Stimulated activated naive CD4-positive, alpha-beta T cell (primary cell): ENCODE results near the gene IL1F10.

ENCODE experiments used
- DNase-seq, 6 experiments: peaks; one replicate each; lab custom pipeline; 2025; lab: John Stamatoyannopoulos, UW

The IL1F10 gene

DNA sequence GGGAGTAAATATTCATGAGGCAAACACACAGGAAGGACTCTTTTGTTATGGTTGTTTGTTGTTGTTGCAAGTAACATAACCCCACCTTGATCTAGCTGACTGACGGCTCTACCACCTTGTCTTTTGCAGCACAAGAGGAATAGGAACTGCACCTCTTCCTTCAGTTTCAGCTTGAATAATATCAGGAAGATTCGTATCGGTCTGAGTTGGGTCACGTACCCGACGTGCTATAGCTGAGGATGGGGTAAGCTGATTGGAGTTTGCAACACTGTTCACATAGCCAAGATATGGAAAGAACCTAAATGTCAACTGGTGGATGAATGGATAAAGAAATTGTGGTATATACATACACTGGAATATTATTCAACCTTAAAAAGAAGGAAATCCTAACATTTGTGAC is 45.1 kb downstream of the IL1F10 start:
- no peak for DNase-seq

DNA sequence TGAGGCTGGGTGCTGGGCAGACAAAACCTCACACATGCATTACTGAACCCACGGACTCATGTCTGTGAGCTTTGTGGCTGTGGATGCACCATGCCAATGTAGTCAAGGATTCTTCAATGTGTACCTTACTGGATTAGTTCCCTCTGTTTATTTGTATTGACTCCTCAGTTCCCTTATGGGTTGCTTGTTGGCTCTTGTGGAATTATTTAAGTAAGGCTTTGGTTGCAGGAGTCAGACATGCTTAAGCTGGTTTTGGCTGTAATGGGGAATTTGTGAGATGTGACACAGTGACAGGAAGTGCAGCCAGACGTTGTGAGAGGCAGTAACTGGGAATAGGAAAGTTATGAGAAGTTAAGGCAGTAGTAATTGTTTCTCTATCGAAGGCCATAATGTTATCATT is 46.0 kb downstream of the IL1F10 start:
- no peak for DNase-seq

DNA sequence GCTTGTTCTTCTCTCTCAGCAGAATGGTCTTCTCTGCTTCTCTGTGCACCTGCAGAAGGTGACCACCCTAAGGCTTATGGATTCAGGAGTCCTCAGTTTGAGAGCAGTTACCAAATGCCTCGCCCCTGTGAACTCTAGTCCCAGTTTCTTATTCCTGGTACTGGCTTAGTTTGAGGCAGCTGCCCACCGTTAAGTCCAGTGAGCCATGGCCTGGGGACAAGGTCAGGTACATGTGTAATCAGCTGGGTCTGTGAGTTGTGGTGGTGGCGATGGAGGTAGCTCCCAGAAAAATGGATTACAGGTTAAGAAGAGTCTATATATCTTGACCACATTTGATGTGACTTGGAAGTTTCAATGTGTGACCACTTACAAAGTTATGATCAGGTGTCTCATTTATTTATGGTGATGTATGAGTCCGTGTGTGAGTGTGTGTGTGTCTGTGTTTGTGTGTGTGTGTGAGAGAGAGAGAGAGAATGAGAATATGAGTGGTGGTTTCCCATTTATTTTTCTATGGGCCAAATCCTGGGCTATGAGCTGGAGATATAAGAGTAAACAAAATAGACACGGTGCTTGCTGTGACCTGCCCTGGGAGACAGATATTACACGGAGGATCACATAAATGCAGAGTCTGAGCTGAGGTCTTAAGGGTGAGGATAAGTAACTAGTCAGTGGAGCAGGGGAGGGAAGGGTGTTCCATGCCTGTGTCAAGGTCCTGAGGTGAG is 46.6 kb downstream of the IL1F10 start:
- DNase-seq: no peak

- DNase-seq: no peak
Measured at GRCh38 chr2:113114996-113115395, 47.2 kb downstream of the IL1F10 start.

GRCh38 chr2:113116100-113116958 is 48.6 kb downstream of the IL1F10 start:
- DNase-seq: peak in 1 of 6 experiments; percentile 13

- DNase-seq: no peak
Measured at GRCh38 chr2:113117541-113118262, 49.9 kb downstream of the IL1F10 start.

DNA sequence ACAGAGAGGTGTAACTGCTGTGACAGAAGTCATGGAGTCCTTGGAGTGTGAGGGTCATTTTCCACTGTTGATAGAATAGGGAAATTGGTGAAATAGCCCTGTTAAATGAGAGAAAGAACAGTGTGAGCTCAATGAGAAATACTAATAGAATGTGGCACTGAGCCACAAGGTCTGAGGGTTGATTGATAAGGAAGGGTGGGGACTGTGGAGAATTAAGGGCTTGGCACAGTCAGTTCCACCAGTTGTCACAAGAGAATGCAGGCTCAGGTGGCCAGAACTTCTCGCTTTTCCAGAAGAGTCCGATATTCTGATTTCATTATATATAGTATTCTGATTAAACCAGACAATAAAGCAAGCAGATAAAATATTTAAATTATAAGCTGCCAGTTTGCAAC is 50.5 kb downstream of the IL1F10 start:
- no peak for DNase-seq

DNA sequence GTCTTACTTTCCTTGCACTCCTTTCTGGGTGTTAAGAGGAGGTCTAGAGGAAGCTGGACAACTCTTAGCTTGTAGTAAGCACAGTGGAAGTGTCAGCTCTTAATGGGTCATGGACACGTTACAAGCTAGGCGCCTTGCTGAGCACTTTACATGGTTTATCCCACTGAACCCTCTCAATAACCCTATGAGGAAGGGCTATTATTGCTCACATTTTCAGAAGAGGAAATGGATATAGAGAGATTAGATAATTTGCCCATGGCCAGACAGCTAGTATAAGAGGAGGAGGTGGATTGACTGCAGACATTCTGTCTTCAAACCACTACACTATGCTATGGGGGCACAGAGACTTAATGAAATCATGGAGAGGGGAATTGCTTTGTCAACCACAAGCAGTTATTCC is 51.3 kb downstream of the IL1F10 start:
- DNase-seq: no peak

- no peak for DNase-seq
Measured at GRCh38 chr2:113120861-113121260, 53.1 kb downstream of the IL1F10 start.

DNA sequence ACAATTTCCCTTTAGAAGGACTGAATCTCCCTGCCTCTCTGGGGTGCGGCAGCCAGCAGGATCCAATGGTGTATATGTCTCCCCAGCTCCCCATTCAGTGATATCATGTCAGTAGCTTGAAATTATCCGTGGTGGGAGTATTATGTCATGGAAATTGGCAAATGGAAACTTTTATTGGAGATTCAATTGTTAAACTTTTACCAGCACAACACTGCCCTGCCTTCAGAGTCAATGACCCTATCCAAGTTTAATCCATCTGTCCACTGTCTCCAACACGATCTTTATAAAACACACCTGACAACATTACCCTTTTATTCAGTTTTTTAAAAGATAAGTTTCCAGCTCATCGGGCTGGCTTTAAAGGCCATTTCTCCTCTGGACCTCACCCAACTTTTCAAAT is 54.6 kb downstream of the IL1F10 start:
- no peak for DNase-seq

- DNase-seq: no peak
Measured at GRCh38 chr2:113123726-113124125, 56.0 kb downstream of the IL1F10 start.

GRCh38 chr2:113124181-113124961 is 56.6 kb downstream of the IL1F10 start:
- no peak for DNase-seq
